HG03432 (cell line): ENCODE measurements around the gene MARK1.

Experiments used
- ATAC-seq: cut with Tn5 transposase; IDR thresholded peaks from one replicate; pipeline ENCODE4 v1.9.1; 2021; ENCODE audit warnings: mild to moderate bottlenecking, moderate library complexity; ENCODE audit not compliant: unreplicated experiment

Gene MARK1

DNA sequence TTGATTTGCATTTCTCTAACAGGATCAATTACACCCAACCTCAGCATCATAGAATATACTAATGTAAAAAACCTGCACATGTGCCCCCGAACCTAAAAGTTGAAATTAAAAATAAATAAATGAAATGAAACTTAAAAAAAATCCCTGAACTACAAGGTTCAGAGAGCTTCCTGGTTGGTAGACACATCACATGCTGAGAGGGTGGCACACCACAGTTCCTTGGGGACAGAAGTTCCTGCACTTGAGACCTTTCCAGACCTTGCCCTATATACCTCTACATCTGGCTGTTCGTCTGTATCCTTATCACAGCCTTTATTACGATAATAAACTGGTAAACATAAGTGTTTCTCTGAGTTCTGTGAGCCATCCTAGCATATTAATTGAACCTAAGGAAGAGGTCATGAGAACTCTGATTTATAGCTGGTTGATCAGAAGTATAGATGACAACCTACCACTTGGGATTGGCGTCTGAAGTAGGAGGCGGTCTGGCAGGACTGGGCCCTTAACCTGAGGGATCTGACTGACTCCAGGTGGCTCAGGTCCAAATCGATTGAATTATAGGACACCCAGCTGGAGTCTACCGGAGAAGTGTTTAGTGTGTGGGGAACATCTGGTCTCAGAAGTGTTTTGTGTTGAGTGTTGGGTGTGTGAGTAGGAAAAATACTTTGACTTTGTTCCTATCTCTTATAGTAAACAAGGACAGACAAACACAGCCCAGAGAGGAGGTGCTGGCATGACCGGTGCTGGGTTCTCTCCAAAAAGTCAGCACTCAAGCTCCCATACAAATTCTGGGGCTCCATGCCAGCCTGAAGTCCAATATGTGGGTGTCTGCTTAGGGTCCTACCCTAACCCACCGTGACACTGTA is 181.2 kb downstream of the MARK1 start:
- ATAC-seq, result no peak

- ATAC-seq, result no peak
These were observed 182.4 kb downstream of the MARK1 start for GRCh38 chr1:220710333-220710732.

GRCh38 chr1:220711056-220711809 is 183.3 kb downstream of the MARK1 start:
- peak; percentile 89 for ATAC-seq
